Gastroesophageal sphincter (tissue), 4 donors: ENCODE measurements around the gene POT1. TPM values are rescaled to one million over a fixed set of nuclear protein-coding genes. Genes with fewer than 3 reads are reported as not detected.

ENCODE experiments used
- ATAC-seq: fragments of 150-250 bp; one replicate; pipeline ENCODE4 v1.9.1; 2016; ENCODE audit warnings: mild to moderate bottlenecking, moderate library complexity
- H3K27ac ChIP-seq, 4 donors: fragments of 200-600 bp; sonication (generic) in 3 of 4; 1 replicate in 3 of 4; 2 replicates in 1 of 4; pipeline ENCODE4 v1.5.1; 2016 to 2019
- H3K27me3 ChIP-seq: fragments of 200-600 bp; sonication (generic); one replicate; pipeline ENCODE4 v1.5.1; 2019
- H3K36me3 ChIP-seq, 2 donors: fragments of 200-600 bp; sonication (generic); one replicate each; pipeline ENCODE4 v1.5.1; 2019; ENCODE audit warnings: control low read depth in 1 of 2
- H3K4me1 ChIP-seq, 3 donors: fragments of 200-600 bp; sonication (generic); 1 replicate in 2 of 3; 2 replicates in 1 of 3; pipeline ENCODE4 v1.5.1; 2016 to 2019; ENCODE audit warnings: control low read depth in 2 of 3
- H3K4me3 ChIP-seq, 2 donors: fragments of 200-600 bp; sonication (generic); one replicate each; pipeline ENCODE4 v1.5.1; 2019; ENCODE audit warnings: mild to moderate bottlenecking in 1 of 2, moderate library complexity in 1 of 2
- H3K9me3 ChIP-seq, 3 donors: fragments of 200-600 bp; sonication (generic); one replicate each; pipeline ENCODE4 v1.5.1; 2017 to 2019; ENCODE audit warnings: control low read depth in 2 of 3
- EP300 ChIP-seq: sonication (generic); formaldehyde crosslinking; IDR thresholded peaks from one replicate; pipeline ENCODE4 v1.6.1; 2017; ENCODE audit warnings: antibody characterized with exemption, mild to moderate bottlenecking
- POLR2A ChIP-seq, 2 donors: fragments of 450-650 bp; IDR thresholded peaks; one replicate each; pipeline ENCODE4 v1.6.1; 2017; ENCODE audit warnings: antibody characterized with exemption in 2 of 2, mild to moderate bottlenecking in 2 of 2, moderate library complexity in 1 of 2
- POLR2AphosphoS5 ChIP-seq: sonication (generic); formaldehyde crosslinking; IDR thresholded peaks from one replicate; pipeline ENCODE4 v1.6.1; 2017; ENCODE audit warnings: antibody characterized with exemption
- WGBS, 2 donors: methylation state at CpG; one replicate each; pipeline ENCODE4 v1.1.5; 2018; ENCODE audit warnings: low coverage in 1 of 2; 5-methylcytosine and 5-hydroxymethylcytosine counted together
- total RNA-seq, 4 donors: library from RNA; depleted of rRNA; stranded (reverse); fragments of >200 nt; gene quantifications; one replicate each; pipeline ENCODE4 v1.1.0, GENCODE V29; 2016
- TF ChIP-seq, protein P1 (sequence below), 4 experiments: fragments of 200-600 bp in 2 of 4; fragments of 450-650 bp in 2 of 4; sonication (generic) in 1 of 4; IDR thresholded peaks; one replicate each; pipeline ENCODE4 v1.5.1; 2017 to 2019; ENCODE audit warnings: antibody characterized with exemption in 4 of 4, mild to moderate bottlenecking in 2 of 4, moderate library complexity in 2 of 4

Gene POT1
- total RNA-seq, 4 donors from 2014 or later: 17.9 to 32.7 (median 25.6) TPM

- Histone ChIP-seq H3K9me3 (no peaks in the 10 kb centered on the region), H3K27me3 (no peaks in the 10 kb centered on the region), H3K4me3 (no peak overlapping the region), H3K4me1 (no peaks in the 10 kb centered on the region), H3K36me3 (no peaks in the 10 kb centered on the region), H3K27ac (no peak overlapping the region)
- ATAC-seq: no peak
- TF ChIP-seq EP300: no peak
- no peak for TF ChIP-seq POLR2A (IDR thresholded peaks at IDR 0.05)
- TF ChIP-seq, protein P1, sequence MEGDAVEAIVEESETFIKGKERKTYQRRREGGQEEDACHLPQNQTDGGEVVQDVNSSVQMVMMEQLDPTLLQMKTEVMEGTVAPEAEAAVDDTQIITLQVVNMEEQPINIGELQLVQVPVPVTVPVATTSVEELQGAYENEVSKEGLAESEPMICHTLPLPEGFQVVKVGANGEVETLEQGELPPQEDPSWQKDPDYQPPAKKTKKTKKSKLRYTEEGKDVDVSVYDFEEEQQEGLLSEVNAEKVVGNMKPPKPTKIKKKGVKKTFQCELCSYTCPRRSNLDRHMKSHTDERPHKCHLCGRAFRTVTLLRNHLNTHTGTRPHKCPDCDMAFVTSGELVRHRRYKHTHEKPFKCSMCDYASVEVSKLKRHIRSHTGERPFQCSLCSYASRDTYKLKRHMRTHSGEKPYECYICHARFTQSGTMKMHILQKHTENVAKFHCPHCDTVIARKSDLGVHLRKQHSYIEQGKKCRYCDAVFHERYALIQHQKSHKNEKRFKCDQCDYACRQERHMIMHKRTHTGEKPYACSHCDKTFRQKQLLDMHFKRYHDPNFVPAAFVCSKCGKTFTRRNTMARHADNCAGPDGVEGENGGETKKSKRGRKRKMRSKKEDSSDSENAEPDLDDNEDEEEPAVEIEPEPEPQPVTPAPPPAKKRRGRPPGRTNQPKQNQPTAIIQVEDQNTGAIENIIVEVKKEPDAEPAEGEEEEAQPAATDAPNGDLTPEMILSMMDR (IDR thresholded peaks at IDR 0.05): no peak
- no peak for TF ChIP-seq POLR2AphosphoS5
- WGBS, 2 donors: 84 to 85% methylated on average over 2 of the region's 2 CpGs
These were observed 152.4 kb downstream of the POT1 start for GRCh38 chr7:124777268-124777667.

GRCh38 chr7:124776153-124776552, 153.5 kb downstream of the POT1 start:
- WGBS, 2 donors: 49 to 83% methylated on average over 2 of the region's 2 CpGs
- H3K27ac ChIP-seq: no peak overlapping the region

GRCh38 chr7:124775422-124775821, 154.2 kb downstream of the POT1 start:
- TF ChIP-seq EP300 (no peak), POLR2A (IDR thresholded peaks at IDR 0.05) (no peak)
- ATAC-seq: no peak

More at GRCh38 chr7:124776153-124776552, 153.5 kb downstream of the POT1 start:
- no peak for TF ChIP-seq POLR2A (IDR thresholded peaks at IDR 0.05)
- no peaks in the 10 kb centered on the region for H3K27me3 ChIP-seq
- H3K9me3 ChIP-seq: no peaks in the 10 kb centered on the region
- H3K36me3 ChIP-seq: no peaks in the 10 kb centered on the region
- ATAC-seq: no peak
- H3K4me3 ChIP-seq: no peak overlapping the region
- no peaks in the 10 kb centered on the region for H3K4me1 ChIP-seq

GRCh38 chr7:124773938-124774337, 155.7 kb downstream of the POT1 start:
- Histone ChIP-seq H3K27ac (no peak overlapping the region), H3K4me1 (no peaks in the 10 kb centered on the region), H3K36me3 (no peaks in the 10 kb centered on the region), H3K27me3 (no peaks in the 10 kb centered on the region), H3K4me3 (no peak overlapping the region), H3K9me3 (no peaks in the 10 kb centered on the region)
- no peak for ATAC-seq
- TF ChIP-seq POLR2A (IDR thresholded peaks at IDR 0.05) (no peak), EP300 (no peak), POLR2AphosphoS5 (no peak)
- TF ChIP-seq, protein P1 (IDR thresholded peaks at IDR 0.05): no peak
- WGBS, 2 donors: 80 to 90% methylated on average over 4 of the region's 4 CpGs

More at GRCh38 chr7:124775422-124775821, 154.2 kb downstream of the POT1 start:
- no peaks in the 10 kb centered on the region for H3K4me1 ChIP-seq
- no peaks in the 10 kb centered on the region for H3K9me3 ChIP-seq
- H3K27ac ChIP-seq: no peak overlapping the region
- H3K27me3 ChIP-seq: no peaks in the 10 kb centered on the region
- no peak overlapping the region for H3K4me3 ChIP-seq
- H3K36me3 ChIP-seq: no peaks in the 10 kb centered on the region

GRCh38 chr7:124773339-124773738, 156.3 kb downstream of the POT1 start:
- Histone ChIP-seq H3K27me3 (no peaks in the 10 kb centered on the region), H3K36me3 (no peaks in the 10 kb centered on the region), H3K27ac (no peak overlapping the region), H3K9me3 (no peaks in the 10 kb centered on the region), H3K4me3 (no peak overlapping the region), H3K4me1 (no peaks in the 10 kb centered on the region)
- TF ChIP-seq POLR2A (IDR thresholded peaks at IDR 0.05) (no peak), EP300 (no peak), POLR2AphosphoS5 (no peak)
- TF ChIP-seq, protein P1 (IDR thresholded peaks at IDR 0.05): no peak
- WGBS, 2 donors: 89 to 92% methylated on average over 2 to 3 of the region's 3 CpGs
- no peak for ATAC-seq

Other genes starting within 250 kb of the POT1 start
- gene GPR37, start 164.0 kb downstream of the POT1 start, total RNA-seq: 10 to 100 TPM in 3 of 4 donors, 1 to 10 TPM in 1; 2.5 to 14.7 (median 11.2) TPM